ENCODE data around the gene CYTH1. TPM values are rescaled to one million over a fixed set of nuclear protein-coding genes. Genes with fewer than 3 reads are reported as not detected.

Gene CYTH1
- total RNA-seq, 1 donor from 2014 or later, result 103 TPM

- no peak for ATAC-seq
- Histone ChIP-seq H3K4me1 (peaks cover 50% of the 10 kb centered on the region), H3K4me3 (peak overlapping the region; percentile 67)
These were observed 47.1 kb downstream of the CYTH1 start for GRCh38 chr17:78734793-78735641.

GRCh38 chr17:78732354-78732753 is 49.7 kb downstream of the CYTH1 start:
- no peak for DNase-seq
- no peaks in the 10 kb centered on the region for H3K27me3 ChIP-seq
- intact Hi-C loops (cut with DNase I), result no loop called here
- H3K27ac ChIP-seq, result no peak overlapping the region
- no peaks in the 10 kb centered on the region for H3K9me3 ChIP-seq
- no peak overlapping the region for H3K4me3 ChIP-seq
- H3K4me1 ChIP-seq, result peaks cover 53% of the 10 kb centered on the region
- TF ChIP-seq CTCF (IDR thresholded peaks at IDR 0.05), result no peak
- no peaks in the 10 kb centered on the region for H3K36me3 ChIP-seq
- no peak for ATAC-seq

More at GRCh38 chr17:78734793-78735641, 47.1 kb downstream of the CYTH1 start:
- Histone ChIP-seq H3K9me3 (no peaks in the 10 kb centered on the region), H3K36me3 (no peaks in the 10 kb centered on the region), H3K27me3 (no peaks in the 10 kb centered on the region), H3K27ac (peak overlapping the region; percentile 89)
- no peak for TF ChIP-seq CTCF (IDR thresholded peaks at IDR 0.05)
- DNase-seq, result no peak
- intact Hi-C loops (cut with DNase I), result no loop called here

GRCh38 chr17:78731904-78732303 is 50.2 kb downstream of the CYTH1 start:
- no peak for ATAC-seq
- Histone ChIP-seq H3K4me3 (no peak overlapping the region), H3K4me1 (peaks cover 48% of the 10 kb centered on the region), H3K36me3 (no peaks in the 10 kb centered on the region), H3K27me3 (no peaks in the 10 kb centered on the region), H3K9me3 (no peaks in the 10 kb centered on the region), H3K27ac (no peak overlapping the region)
- DNase-seq, result no peak
- intact Hi-C loops (cut with DNase I), result no loop called here
- TF ChIP-seq CTCF (IDR thresholded peaks at IDR 0.05), result no peak

- DNase-seq (no peak), ATAC-seq (no peak)
- peaks cover 46% of the 10 kb centered on the region for H3K4me1 ChIP-seq
- no peaks in the 10 kb centered on the region for H3K9me3 ChIP-seq
- intact Hi-C loops (cut with DNase I), result no loop called here
- no peak for TF ChIP-seq CTCF (IDR thresholded peaks at IDR 0.05)
- no peak overlapping the region for H3K4me3 ChIP-seq
- H3K27ac ChIP-seq, result no peak overlapping the region
- H3K27me3 ChIP-seq, result no peaks in the 10 kb centered on the region
- H3K36me3 ChIP-seq, result no peaks in the 10 kb centered on the region
These were observed 52.4 kb downstream of the CYTH1 start for GRCh38 chr17:78729641-78730040.

GRCh38 chr17:78728495-78728894 is 53.6 kb downstream of the CYTH1 start:
- Histone ChIP-seq H3K36me3 (no peaks in the 10 kb centered on the region), H3K27me3 (no peaks in the 10 kb centered on the region), H3K27ac (no peak overlapping the region), H3K4me3 (no peak overlapping the region), H3K4me1 (peaks cover 49% of the 10 kb centered on the region), H3K9me3 (no peaks in the 10 kb centered on the region)
- ATAC-seq (no peak), DNase-seq (no peak)
- TF ChIP-seq CTCF (IDR thresholded peaks at IDR 0.05), result no peak
- intact Hi-C loops (cut with DNase I), result no loop called here
